Hair follicle dermal papilla cell (primary cell): Measurements from ENCODE around the gene TRIM49D2. TPM values are rescaled to one million over a fixed set of nuclear protein-coding genes. Genes with fewer than 3 reads are reported as not detected.

Experiments used
- small RNA-seq: library from RNA; depleted of rRNA; stranded (forward); fragments of <200 nt; gene quantifications from one replicate; pipeline ENCODE3, GENCODE V24; 2012
- total RNA-seq: library from RNA; depleted of rRNA; stranded (reverse); fragments of >200 nt; gene quantifications from 2 replicates; pipeline ENCODE4 v1.2.3, GENCODE V29; 2012

The TRIM49D2 gene, protein sequence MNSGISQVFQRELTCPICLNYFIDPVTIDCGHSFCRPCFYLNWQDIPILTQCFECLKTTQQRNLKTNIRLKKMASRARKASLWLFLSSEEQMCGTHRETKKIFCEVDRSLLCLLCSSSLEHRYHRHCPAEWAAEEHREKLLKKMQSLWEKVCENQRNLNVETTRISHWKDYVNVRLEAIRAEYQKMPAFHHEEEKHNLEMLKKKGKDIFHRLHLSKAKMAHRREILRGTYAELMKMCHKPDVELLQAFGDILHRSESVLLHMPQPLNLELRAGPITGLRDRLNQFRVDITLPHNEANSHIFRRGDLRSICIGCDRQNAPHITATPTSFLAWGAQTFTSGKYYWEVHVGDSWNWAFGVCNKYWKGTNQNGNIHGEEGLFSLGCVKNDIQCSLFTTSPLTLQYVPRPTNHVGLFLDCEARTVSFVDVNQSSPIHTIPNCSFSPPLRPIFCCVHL
- not detected in 2 replicates for total RNA-seq

DNA sequence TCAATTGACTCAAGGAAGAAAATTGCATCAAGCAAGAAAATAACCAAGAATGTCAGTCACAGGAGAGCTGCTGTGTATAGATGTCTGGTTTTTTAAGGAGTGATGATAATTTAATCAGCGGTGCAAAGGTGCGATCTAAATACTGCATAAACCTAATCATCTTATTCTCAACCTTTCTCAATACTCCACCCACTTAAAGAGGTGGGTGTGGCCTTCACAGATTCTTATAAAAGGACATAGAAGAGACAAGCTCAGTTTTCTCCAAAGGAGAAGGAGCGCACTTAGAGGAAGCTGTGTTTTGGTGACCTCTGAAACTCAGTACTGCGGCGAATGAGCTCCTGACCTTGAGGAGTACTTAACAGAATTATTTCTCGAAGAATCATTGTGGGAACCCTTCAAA is at the start of gene TRIM49D2:
TRIM49D2 (plus strand) TSS at position 301 of the 400 bp plus-strand sequence. CDS start 2,698 bp downstream, outside the sequence.

DNA sequence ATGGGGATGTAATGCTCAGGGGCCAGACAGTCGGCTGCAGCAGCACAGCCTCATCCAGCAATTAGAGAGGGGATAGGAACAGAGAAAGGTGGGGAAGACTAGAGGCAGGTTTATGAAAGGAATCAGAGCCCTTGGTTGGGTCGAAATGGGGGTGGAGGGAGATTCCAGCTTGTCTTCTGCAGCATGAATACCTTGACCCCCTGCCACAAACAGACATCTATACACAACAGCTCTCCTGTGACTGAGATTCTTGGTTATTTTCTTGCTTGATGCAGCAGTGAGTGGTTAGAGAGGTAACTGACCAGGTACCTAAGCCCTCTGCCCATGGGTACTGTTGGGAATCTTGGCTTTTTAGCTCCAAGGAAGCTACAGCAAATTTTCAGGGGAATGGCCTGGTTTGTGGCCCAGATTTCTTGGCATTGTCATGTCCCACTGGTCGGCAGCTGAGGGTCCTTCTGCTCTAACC is 1.6 kb upstream of the TRIM49D2 start, which contains the start of gene TRIM49D1:
TRIM49D1 (minus strand) TSS at position 51 of the 466 bp plus-strand sequence. CDS start 4,535 bp downstream, outside the sequence.

DNA sequence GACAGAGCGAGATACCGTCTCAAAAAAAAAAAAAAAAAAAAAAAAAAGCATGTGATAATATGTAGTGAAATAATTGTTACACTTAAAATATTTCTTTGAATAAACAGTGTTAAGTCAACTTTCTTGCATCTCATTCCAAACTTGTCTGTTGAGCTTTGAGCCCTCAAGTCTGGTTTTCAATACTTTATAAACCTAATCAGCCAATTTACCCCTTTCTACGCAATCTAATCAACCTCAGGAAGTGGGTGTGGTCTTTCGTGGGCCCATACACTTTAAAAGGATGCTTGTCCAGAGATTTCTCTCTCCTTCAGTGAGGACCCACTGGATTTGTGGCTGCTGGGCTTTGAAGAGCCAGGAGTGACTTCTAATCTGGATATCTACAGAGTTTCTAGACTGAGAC is 41.9 kb downstream of the TRIM49D2 start, which contains the start of gene TRIM64:
TRIM64 (plus strand) TSS at position 301 of the 400 bp plus-strand sequence. CDS start 2,467 bp downstream, outside the sequence.

Small RNA genes within 50 kb of the gene (small RNA-seq; reads per million reads assigned to genes)
- not detected for gene AP004607.1

Other genes starting within 250 kb of the TRIM49D2 start
- not detected in 2 replicates for gene TRIM77, start 213.8 kb upstream of the TRIM49D2 start, total RNA-seq
- not detected in 2 replicates for gene TRIM49, start 115.5 kb upstream of the TRIM49D2 start, total RNA-seq
- not detected in 2 replicates for gene TRIM64B, start 45.6 kb upstream of the TRIM49D2 start, total RNA-seq
- gene TRIM49D1, start 1.8 kb upstream of the TRIM49D2 start, total RNA-seq = not detected in 2 replicates
- not detected in 2 replicates for gene TRIM64, start 42.0 kb downstream of the TRIM49D2 start, total RNA-seq
- gene TRIM49C, start 107.0 kb downstream of the TRIM49D2 start, total RNA-seq = not detected in 2 replicates
- not detected in 2 replicates for gene UBTFL1, start 161.9 kb downstream of the TRIM49D2 start, total RNA-seq
- 7.4 and 10.9 TPM in 2 replicates for gene NAALAD2, start 210.6 kb downstream of the TRIM49D2 start, total RNA-seq